ENCODE measurements around the gene ADAMTS17.

ADAMTS17 gene, protein sequence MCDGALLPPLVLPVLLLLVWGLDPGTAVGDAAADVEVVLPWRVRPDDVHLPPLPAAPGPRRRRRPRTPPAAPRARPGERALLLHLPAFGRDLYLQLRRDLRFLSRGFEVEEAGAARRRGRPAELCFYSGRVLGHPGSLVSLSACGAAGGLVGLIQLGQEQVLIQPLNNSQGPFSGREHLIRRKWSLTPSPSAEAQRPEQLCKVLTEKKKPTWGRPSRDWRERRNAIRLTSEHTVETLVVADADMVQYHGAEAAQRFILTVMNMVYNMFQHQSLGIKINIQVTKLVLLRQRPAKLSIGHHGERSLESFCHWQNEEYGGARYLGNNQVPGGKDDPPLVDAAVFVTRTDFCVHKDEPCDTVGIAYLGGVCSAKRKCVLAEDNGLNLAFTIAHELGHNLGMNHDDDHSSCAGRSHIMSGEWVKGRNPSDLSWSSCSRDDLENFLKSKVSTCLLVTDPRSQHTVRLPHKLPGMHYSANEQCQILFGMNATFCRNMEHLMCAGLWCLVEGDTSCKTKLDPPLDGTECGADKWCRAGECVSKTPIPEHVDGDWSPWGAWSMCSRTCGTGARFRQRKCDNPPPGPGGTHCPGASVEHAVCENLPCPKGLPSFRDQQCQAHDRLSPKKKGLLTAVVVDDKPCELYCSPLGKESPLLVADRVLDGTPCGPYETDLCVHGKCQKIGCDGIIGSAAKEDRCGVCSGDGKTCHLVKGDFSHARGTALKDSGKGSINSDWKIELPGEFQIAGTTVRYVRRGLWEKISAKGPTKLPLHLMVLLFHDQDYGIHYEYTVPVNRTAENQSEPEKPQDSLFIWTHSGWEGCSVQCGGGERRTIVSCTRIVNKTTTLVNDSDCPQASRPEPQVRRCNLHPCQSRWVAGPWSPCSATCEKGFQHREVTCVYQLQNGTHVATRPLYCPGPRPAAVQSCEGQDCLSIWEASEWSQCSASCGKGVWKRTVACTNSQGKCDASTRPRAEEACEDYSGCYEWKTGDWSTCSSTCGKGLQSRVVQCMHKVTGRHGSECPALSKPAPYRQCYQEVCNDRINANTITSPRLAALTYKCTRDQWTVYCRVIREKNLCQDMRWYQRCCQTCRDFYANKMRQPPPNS

GRCh38 chr15:100341750-100342560 is at the start of gene ADAMTS17:
Gene ADAMTS17 (minus strand): TSS chr15:100341975. CDS start chr15:100341899, 76 bp downstream.
- no peak for DNase-seq

DNA sequence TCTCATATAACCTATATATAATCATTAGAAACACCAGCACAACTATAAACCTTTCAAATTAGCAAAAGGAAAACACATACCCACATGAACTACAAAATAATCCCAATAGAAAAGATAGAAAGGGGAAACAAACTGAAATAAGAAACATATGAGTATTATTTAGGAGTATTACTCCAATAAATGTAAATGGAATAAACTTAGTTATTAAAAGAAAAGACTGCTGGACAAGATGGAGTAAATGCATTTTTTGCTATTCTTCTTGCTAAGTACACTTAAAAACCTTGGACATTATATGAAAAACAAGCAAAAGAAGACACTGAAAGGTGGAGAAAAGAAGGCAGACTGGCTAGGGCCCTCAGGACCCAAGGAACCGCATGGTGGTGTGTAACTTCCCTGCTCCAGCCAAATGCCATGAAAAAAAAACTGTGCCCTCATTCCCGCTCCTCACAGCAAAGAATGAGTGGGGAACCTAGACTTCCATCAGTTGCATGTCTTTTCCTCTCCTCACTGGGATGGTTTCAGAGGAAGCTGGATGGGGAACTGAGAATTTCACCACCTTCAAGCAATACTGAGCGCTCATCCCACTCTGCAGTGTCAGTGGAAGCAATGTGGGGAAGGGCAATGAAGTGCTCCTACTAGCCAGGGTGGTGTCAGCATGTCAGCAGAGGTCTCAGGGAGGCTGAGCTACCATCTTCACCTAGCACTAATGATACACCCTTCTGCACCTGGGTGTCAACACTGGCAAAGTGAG is 43.7 kb upstream of the ADAMTS17 start:
- DNase-seq = no peak

GRCh38 chr15:100384108-100384410 is 42.3 kb upstream of the ADAMTS17 start:
- DNase-seq = no peak

- no peak for DNase-seq
Measured at GRCh38 chr15:100383302-100384107, 41.7 kb upstream of the ADAMTS17 start.

DNA sequence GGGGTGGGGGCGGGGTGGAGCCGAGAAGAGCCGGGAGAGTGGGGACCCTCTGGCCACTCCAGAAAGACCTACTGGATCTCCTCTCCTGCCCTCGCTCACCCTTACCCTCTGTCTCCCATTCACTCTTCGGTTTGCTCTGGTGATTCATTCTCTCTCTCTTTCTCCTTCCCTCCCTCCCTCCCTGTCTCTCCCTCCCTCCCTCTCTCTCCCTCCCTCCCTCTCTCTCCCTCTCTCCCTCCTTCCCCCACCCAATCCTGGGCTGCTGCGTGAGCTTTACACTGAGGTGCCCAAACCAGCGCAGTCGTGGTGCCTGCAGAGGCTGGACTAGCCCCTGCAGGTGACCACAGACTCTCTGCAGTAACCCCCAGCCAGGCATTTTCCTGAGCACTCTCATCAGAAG is 32.2 kb upstream of the ADAMTS17 start:
- no peak for DNase-seq

DNA sequence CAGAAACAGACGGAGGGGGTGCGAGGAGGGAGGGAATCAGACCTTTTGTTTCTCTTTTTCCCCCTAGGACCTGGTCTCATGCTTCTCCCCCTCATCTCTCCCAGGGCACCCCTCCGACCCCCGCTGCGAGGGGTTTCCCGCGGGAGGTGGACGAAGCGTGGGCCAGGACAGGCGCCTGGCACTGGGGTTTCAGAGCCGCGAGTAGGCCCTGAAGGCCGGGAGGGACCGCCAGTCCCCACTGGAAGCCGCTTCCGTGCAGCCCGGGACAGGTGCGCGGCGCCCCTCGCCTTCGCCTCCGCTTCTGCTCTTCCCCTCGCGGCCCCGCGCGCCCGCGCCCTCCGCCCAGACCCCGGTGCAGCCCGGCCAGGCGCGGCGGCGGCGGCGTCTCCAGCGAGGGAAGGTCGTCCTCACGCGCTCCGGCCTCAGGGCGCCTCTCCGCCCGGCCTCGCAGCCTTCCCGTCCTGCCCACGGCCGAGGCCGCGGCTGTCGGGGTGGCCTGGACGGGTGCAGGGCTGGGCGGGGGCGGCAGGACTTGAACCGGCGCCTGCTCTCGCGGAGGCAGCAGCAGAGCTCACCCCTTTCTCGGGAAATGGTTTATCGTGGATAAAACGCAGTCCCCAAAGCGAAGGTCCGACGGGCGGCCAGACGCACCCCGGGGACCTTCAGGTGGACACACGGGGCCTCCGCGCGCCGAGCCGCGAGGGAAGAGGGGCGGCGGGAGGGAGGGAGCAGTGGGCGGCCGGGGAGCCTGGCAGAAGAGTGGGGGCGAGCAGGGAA is 31.5 kb upstream of the ADAMTS17 start:
- DNase-seq = no peak

GRCh38 chr15:100372739-100373119 is 31.0 kb upstream of the ADAMTS17 start:
- DNase-seq = no peak

GRCh38 chr15:100355342-100355741 is 13.6 kb upstream of the ADAMTS17 start:
- no peak for DNase-seq

DNA sequence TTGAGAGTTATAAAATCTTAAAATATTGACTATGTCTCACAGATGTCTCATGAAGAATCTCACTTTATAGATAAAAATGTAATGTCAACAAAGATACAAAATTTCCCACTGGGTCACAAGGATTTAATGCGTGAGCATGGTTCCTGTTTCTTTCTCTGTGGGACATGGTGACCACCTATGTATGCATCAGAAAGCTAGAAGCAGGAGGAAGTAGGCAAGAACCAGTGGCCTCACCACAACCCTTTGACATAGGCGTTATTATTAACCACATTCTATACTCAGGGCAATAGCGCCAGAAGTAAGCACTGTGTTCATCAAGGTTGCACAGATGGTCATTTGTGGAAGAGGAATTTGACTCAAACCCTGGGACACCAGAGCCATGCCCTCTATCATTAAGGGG is 11.7 kb upstream of the ADAMTS17 start:
- DNase-seq = no peak

GRCh38 chr15:100350434-100351226 is 8.9 kb upstream of the ADAMTS17 start:
- DNase-seq = no peak

DNA sequence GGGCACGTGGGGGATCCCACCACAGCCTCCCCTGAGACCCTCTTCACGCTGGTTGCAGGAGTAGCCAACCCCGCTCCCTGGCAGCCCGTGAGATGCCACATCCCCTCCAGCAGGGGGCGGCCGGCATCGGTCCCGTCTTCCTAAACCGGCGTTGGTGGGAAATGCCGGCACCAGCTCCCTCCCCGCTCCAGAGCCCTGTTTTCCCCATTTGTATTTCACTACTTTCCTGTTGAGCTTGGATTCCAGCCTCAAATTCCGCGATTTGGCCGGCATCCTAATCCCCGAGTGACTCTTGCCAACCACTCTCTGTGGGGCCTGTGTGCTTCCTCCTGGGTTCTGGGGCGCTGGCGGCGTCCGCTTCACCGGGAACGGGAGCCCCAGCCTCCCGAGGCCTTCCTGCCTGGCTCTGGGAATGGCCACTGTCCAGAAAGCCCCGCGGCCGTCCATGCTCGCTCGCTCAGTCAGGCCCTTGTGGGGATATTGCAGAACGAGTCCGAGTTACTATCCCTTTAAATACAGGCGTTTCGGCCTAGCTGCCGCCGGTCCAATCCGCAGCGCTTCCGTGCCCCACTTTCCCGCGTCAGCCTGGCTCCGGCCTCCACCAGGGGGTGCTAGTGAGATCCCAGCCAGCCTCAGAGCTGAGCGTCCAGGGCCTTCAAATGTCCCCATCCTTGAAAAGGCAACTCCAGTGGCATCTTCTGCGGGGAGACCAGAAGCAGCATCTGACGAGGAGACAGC is 8.1 kb upstream of the ADAMTS17 start:
- DNase-seq = peak; percentile 37 to 60

GRCh38 chr15:100349321-100349695 is 7.5 kb upstream of the ADAMTS17 start:
- DNase-seq = no peak

DNA sequence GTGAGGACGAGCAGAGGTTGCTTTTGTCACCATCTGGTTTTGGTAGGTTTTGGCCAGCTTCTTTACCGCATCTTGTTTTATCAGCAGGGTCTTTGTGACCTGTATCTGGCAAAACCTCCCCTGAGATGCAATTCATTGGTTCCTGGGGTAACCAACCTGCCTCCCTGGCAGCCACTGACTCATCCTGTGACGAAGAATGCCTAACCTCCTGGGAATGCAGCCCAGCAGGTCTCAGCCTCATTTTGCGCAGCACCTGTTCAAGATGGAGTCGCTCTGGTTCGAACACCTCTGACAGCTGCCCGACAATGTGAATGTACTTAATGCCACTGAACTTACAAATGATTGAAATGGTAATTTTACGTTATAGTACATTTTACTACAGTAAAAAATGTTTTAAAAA is 6.8 kb upstream of the ADAMTS17 start:
- no peak for DNase-seq

DNA sequence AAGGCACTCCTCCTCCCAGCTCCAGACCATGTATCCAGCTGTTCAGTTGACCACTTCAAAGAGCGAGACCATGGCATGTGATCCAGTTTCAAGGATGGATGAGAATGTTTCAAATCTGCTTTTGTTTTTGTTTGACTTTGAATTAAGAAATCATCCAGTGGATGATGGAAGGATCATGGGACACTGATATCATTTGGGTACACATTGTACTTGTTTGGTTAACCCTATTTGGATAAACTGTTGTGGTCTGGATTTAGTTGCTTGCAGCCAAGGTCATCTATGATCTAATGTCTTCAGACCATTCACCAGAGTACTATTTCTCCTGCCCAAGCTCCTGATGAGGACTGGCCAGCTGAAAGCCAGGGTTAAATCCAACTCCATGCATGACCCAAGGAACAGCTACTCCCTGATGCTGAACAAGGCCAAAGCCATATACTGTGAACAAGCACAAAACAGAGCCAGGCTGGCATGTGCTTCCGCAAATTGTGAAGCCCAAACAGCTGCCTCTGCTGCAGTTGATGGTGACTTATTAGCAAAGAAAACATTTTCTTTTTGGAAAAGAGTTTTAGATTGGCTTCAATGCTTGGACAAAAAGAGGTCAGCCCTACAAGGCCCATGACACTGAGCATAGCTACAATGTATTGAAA is 5.2 kb upstream of the ADAMTS17 start:
- no peak for DNase-seq

DNA sequence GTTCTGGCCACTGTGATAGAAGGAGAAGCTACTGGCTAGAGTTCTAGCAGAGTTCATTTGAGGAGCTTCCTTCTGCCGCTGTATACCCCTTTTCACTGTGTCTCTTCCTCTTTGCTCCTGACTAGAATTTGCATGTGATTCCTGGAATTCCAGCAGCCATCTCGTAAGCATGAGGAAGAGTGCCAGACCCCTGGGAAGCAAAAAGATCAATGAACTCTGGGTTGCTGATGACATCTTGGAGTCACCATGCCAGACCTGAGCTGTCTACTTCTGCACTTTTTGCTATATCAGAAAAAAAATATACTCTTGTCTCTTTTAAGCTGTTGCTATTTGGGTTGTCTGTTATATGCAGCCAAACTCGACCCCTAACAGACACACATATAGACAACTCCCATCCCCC is 3.7 kb upstream of the ADAMTS17 start:
- DNase-seq = no peak

DNA sequence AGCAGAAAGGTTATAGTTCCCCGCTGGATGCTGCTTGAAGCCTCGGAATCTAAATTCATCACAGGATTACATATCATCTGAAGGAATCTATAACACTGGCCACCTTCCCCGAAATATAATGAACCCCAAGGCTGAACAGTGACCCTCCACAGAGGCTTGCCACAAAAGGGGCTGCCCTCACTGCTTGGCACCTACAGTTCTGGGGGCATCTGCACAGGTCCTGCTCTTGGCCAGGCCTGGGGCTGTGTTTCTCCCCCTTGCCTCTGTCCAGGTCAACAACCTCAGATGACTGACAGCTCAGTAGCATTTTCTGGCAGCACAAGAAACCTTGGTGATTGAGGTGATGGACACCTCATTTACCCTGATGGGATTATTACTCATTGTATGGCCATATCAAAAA is 1.5 kb upstream of the ADAMTS17 start:
- no peak for DNase-seq

GRCh38 chr15:100341239-100341749 is 481 bp downstream of the ADAMTS17 start:
- DNase-seq = no peak

DNA sequence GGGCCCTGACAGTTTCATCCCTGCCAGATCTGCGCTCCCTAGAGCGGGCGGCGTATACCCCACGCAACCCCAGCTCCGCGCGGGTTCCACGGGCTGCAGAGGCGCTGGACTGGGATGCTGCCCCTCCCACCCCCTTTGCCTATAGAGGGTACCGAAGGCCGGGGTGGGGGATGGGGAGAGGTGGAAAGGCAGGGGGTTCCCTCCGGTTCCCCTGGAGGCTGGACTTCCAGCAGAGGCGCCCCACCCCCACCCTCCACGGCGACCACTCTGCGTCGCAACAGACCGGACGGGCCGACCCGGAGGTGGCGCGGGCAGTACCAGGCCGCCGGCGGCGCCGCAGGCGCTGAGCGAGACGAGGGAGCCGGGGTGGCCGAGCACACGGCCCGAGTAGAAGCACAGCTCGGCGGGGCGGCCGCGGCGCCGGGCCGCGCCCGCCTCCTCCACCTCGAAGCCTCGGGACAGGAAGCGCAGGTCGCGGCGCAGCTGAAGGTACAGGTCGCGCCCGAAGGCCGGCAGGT is 995 bp downstream of the ADAMTS17 start:
- no peak for DNase-seq
